Measurements from ENCODE around the gene MEF2C.

MEF2C gene

DNA sequence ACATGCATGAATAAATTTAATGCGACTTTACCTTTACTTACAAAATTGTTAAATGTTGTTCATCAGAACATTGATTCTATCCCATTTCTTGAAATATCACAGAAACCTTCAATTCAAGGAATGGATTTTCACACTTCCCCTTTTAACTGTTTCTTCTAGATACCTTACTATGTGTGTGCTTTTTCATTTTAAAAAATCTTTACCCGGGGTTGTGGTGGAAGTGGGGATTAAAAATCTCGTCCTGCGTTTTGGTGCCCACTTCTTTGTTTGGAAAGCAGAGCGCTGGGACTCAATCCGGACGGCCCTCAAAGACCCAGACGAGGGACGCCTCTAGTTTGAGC lies 5.8 kb upstream of the MEF2C start:
- DNase-seq, result no peak

DNA sequence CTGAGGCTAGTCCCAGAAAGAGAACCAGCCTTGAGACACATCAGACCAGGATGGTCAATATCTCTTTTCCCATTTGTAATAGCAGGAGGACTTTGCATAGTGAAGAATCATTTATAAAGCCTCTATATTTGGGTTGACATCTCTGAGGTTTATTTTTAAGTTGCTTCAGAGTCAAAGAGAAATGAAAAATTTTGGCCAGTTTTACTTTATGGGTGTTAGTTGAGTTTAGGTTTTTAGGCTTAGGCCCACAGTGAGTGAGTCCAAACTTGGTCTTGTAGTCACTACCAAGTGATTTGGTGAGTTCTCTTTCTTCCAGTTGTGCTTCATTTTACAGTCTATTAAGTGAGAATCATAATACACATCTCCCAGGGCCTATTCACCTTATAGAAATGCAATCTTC lies 5.3 kb upstream of the MEF2C start:
- DNase-seq, result no peak

- no peak for DNase-seq
Observed at GRCh38 chr5:88887342-88887741, 4.4 kb upstream of the MEF2C start.

GRCh38 chr5:88886746-88887341 lies 3.9 kb upstream of the MEF2C start:
- peak in 1 of 56 donors; percentile 6 for DNase-seq

- no peak for DNase-seq
Observed at GRCh38 chr5:88886252-88886651, 3.3 kb upstream of the MEF2C start.

DNA sequence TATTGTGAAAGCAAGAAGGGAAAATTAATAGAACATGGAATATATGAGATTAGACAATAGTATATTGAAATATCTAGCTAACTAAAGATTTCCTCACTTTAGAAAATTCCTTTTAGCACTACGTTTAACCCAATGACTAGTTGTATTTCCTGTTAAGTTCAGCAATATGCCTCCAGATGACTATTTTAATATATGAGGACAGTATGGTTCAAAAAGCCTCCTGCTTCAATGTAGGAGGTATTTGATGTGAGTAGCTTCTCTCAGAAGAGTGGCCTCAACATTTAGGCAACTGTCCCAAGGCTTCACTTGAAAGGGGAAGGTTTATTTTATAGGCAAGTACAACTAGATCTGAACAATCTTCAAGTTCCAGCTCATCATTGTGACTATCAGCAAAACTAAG lies 2.0 kb upstream of the MEF2C start:
- DNase-seq, result no peak

DNA sequence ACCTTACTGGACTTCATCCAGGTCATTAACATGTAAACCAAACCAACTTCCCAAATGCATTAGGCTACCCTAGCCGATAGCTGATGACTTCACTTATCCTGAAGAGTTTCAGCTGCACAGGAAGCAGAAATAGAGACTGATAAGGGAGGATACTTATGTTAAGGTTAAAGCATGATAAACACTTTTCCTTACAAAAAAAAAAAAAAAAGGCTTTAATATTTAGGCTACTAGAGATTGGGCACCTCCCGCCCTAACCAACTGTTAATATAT lies 1.6 kb upstream of the MEF2C start:
- no peak for DNase-seq

DNA sequence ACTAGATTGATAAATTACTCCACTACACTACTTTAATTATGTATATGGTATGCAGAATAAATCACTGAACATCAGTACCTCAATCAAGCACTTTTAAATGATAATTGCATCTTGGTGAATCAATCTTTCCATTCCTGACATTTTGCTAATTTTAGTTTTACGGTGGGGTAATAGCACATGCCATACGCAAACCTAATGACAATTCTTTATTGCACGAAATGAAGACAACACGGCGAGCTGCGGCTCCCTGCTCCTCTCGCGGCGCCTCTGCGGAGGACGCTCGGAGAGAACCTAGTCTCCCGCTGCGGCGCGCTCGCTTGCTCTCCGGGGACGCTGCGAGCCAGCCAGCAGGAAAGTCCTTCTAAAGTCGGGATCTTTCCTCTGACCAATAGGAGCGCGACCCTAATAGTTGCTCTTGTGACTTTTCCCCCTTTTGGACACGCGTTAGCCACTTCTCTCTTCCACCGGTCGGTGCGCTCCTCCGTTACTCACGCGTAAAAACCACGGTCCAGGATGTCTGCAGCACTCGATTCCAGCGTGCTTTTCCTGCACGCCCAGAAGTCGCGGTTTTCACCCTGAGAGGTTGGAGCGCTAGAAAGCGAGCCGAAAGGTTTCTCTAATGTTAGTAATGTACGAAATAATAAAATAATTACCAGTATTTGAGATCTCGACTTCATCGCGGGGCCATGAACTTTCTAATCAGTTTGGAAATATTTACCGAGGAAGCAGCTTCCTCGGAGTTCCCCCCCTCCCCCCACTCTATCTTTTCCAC lies 1.0 kb upstream of the MEF2C start:
- peak in 50 of 56 donors; percentile 2 to 74 (median 40) for DNase-seq

GRCh38 chr5:88882276-88883038 lies 527 bp downstream of the MEF2C start:
- peak in 8 of 56 donors; percentile 1 to 46 (median 13) for DNase-seq

DNA sequence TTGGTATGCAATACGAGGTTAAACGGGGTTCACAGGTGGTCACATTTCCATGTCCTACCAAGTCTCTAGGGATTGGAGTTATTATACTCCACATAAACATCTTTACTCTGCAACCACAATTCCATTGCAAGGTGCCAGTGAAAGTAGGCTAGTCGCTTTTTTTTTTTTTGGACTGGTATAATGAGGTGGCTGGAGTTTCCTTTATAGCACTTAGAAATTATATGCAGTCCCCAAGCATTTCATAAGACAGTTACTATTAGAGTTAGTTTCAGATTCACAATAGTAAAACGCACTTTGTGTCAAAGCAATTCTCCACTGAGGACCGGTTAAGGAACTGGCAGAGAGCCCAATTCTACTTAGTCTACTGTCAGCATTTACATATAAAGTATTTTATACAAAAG lies 1.4 kb downstream of the MEF2C start:
- DNase-seq, result peak in 1 of 56 donors; percentile 4

DNA sequence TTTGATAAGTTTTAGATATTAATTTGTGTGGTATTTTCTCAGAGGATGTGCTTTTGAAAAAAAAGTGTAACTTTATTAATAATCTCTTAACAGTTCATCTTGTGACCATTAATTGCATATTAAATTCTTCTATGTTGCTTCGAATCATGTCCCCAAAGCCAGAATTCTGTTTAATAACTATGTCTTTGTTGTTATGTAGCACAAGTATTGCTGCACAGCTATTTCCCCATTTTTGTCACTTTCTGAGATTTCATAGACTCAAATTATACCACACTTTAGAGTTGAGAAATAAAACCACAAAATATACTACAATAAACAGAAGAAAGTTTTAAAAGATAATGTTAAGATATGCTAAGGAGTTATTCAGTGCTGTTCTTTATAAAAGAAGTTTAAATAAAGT lies 2.8 kb downstream of the MEF2C start:
- DNase-seq, result no peak

DNA sequence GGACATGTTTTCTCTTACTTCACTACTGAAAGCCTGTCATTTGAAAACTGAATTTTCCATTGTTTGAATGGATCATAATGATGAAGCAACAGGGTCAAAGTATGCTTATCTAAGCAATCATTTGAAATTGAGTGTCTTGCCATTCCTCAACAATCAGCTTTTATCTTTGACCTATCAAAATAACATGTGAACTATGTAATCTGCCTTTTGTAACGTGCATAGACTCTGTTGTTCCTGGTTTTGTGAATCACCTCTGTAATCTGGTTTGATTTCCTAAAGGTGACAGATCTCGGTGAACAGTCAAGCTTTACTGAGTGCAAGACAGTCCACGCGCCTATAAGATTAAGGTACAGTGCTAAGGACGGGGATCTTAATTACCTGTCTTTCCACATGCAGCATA lies 3.3 kb downstream of the MEF2C start:
- no peak for DNase-seq

- DNase-seq, result no peak
Observed at GRCh38 chr5:88878976-88879375, 4.0 kb downstream of the MEF2C start.

DNA sequence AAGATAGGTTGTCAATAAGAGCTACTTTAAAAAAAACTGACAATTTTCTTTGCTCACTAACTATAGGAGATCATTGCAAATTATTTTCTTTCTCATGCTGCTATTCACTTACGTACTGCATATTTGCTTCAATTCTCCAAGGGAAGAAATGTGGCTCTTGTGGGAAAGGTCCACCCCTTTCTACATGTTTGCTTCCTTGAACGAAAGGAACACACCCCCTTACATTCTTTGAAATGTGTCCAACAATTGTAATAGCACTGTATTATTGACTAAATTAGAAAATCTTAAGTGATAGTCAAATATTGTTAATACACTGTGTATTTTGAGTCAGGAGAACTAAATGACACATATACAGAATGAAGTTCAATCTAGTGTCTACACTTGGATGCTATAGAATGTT lies 5.2 kb downstream of the MEF2C start:
- DNase-seq, result no peak

- DNase-seq, result no peak
Observed at GRCh38 chr5:88876714-88877113, 6.3 kb downstream of the MEF2C start.

GRCh38 chr5:88875341-88876234 lies 7.4 kb downstream of the MEF2C start:
- no peak for DNase-seq

DNA sequence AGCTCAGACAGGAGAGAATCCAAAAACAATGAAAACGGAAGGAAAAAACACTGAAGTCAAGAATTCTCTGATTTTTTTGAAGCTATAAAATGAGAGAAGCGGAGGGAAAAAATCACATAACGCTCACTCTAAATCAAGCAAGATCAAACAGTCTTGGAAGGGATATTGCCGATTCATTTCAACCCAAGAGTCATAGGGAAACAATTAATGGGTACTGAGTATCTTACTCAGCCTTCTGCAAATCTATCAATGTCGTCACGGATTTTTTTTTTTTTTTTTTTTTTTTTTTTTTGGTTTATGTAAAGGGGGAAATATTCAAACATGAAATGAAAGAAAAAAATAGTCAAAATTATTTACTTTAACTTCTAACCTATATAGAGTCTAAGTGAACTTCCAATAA lies 9.5 kb downstream of the MEF2C start:
- no peak for DNase-seq

- DNase-seq, result no peak
Observed at GRCh38 chr5:88872971-88873370, 10.0 kb downstream of the MEF2C start.

DNA sequence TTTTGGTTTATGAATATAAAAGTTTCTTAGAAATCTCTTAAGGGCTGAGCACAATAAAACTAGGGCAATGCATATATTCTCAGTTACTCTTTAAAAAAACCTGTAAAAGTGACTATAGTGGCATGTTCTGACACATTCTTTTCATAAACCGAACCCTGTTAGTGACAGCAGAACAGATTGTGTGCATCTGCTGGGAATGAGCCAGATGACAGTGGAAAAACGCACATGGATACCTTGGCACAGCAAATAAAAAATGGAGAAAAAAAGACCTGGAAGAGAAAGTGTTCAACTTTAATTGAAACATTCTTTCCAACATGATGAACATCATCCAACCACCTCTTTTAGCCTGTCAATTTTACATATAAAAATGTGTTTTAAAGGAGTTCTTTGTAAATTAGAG lies 12.7 kb downstream of the MEF2C start:
- DNase-seq, result no peak

DNA sequence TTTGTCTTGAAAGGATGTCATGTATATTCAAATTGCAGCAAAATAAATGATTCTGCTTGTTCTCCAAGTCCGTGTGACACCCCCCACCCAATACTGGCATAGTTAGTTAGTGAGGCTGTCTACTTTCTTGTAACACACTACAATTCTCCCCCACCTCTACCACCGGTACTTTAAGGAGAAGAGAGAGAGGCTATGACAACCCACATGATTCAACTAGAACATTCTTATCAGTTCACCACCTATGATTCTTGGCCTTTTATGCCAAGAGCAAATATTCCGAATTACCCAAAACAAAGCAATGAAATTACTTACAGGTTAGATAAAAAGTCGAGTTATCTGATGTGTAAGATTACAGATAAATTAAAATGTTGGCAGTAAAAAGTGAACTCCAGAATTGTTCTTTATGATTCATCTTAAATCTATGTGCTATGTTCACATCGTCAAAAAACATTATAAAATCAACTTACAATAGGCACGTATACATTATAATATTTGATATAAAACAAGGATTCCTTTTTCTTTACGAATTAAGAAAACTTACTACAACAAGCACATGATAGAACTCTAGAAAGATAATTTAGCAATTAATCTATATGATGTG lies 14.4 kb downstream of the MEF2C start:
- no peak for DNase-seq

DNA sequence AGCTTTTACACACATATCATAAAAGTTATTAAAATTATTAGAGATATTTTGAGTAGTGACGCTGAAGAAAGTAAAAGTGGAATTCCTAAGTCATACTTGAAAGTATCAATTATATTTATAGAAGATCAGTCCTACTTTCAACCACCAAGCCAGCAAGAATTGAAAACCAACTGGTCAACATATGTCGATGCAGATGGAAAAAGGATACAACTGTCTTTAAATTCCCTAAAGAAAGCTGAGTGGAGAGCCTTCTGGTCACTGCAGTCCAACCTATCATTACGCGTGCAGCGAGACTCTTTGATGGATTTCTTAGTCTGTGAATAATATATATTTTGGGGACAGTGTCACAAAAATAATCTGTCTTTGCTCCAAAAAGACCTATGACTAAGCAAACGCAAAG lies 15.3 kb downstream of the MEF2C start:
- DNase-seq, result no peak

DNA sequence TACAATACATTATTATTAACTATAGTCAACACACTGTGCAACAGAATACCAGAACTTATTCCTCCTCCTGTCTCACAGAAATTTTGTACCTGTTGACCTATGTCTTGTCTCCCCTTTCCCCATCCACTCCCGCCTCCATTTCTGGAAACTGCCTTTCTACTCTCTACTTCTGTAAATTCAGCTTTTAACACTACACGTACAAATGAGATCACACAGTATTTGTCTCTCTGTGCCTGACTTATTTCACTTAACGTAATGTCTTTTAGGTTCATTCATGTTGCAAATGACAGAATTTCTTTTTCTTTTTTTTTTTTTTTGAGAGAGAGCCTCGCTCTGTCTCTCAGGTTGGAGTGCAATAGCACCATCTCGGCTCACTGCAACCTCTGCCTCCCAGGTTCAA lies 19.5 kb downstream of the MEF2C start:
- DNase-seq, result no peak
